HG03108 (cell line): Measurements from ENCODE around the gene ZNF618.

ENCODE experiments used
- ATAC-seq: cut with Tn5 transposase; IDR thresholded peaks from one replicate; pipeline ENCODE4 v1.9.1; 2021; ENCODE audit warnings: moderate library complexity; ENCODE audit not compliant: unreplicated experiment

ZNF618 gene

GRCh38 chr9:113882181-113882580 is 6.1 kb downstream of the ZNF618 start:
- no peak for ATAC-seq

GRCh38 chr9:113882636-113883164 is 6.6 kb downstream of the ZNF618 start:
- ATAC-seq: no peak

- no peak for ATAC-seq
Observed at GRCh38 chr9:113885183-113886025, 9.3 kb downstream of the ZNF618 start.

- no peak for ATAC-seq
Observed at GRCh38 chr9:113886026-113886369, 9.9 kb downstream of the ZNF618 start.

GRCh38 chr9:113886466-113886865 is 10.4 kb downstream of the ZNF618 start:
- no peak for ATAC-seq

GRCh38 chr9:113886933-113887332 is 10.8 kb downstream of the ZNF618 start:
- ATAC-seq: no peak

GRCh38 chr9:113887436-113887835 is 11.3 kb downstream of the ZNF618 start:
- no peak for ATAC-seq

- ATAC-seq: no peak
Observed at GRCh38 chr9:113888336-113888735, 12.2 kb downstream of the ZNF618 start.

- no peak for ATAC-seq
Observed at GRCh38 chr9:113888976-113889375, 12.9 kb downstream of the ZNF618 start.

- ATAC-seq: no peak
Observed at GRCh38 chr9:113890704-113891103, 14.6 kb downstream of the ZNF618 start.

GRCh38 chr9:113892861-113893491 is 16.9 kb downstream of the ZNF618 start:
- ATAC-seq: no peak

GRCh38 chr9:113894166-113894565 is 18.1 kb downstream of the ZNF618 start:
- ATAC-seq: no peak

- ATAC-seq: no peak
Observed at GRCh38 chr9:113895526-113895925, 19.4 kb downstream of the ZNF618 start.

- no peak for ATAC-seq
Observed at GRCh38 chr9:113896713-113897112, 20.6 kb downstream of the ZNF618 start.

- ATAC-seq: no peak
Observed at GRCh38 chr9:113898151-113898550, 22.0 kb downstream of the ZNF618 start.

- ATAC-seq: no peak
Observed at GRCh38 chr9:113898596-113898995, 22.5 kb downstream of the ZNF618 start.

- ATAC-seq: no peak
Observed at GRCh38 chr9:113899205-113899604, 23.1 kb downstream of the ZNF618 start.

GRCh38 chr9:113901221-113901688 is 25.1 kb downstream of the ZNF618 start:
- no peak for ATAC-seq

- ATAC-seq: no peak
Observed at GRCh38 chr9:113903514-113904077, 27.5 kb downstream of the ZNF618 start.

- ATAC-seq: no peak
Observed at GRCh38 chr9:113906411-113907110, 30.5 kb downstream of the ZNF618 start.

- ATAC-seq: no peak
Observed at GRCh38 chr9:113907282-113907681, 31.2 kb downstream of the ZNF618 start.
